Occipital lobe (tissue), 2 donors: ENCODE data around the gene MAPK13. TPM values are rescaled to one million over a fixed set of nuclear protein-coding genes. Genes with fewer than 3 reads are reported as not detected.
"Not testable (repeated sequence)": the region's sequence is repeated elsewhere in the genome, so short reads cannot be mapped to it uniquely, and the experiment has no call there.

Source experiments
- DNase-seq: peaks from one replicate; lab custom pipeline; 2025; lab: John Stamatoyannopoulos, UW
- total RNA-seq: library from RNA; depleted of rRNA; stranded (reverse); fragments of >200 nt; gene quantifications from one replicate; pipeline ENCODE4 v1.2.3, GENCODE V29; 2014

Gene MAPK13
- total RNA-seq, 1 donor from 2014 or later, result 3.0 TPM

DNA sequence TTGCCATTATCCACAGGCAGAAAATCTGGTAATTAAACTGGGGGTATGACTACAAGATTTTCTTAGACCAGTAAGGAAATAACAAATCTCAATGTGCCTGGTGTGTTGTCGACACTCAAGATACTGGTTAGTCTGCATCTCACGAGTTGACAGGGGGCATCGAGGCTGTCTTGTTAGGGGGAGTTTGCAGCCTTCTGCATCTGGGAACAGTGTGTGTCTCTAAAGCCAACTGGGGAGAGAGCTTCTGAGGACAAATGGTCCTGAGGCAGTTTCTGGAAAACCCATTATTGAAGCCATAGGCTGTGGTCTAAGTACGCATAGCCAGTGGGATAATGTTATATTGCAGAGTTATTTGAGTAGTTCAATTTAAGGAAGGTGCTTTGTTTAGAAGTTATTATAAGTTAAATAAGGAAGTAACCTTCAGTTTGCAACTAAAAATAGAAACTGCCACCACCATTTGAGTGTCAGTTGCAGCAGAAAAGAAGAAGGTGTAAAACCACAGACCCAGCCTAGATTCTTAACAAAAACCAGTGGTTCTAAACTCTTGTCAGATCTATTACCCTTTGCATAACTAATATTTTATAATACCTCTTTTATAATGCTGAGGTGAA is 15.4 kb upstream of the MAPK13 start:
- DNase-seq, result no peak

GRCh38 chr6:36115412-36115811 is 14.9 kb upstream of the MAPK13 start:
- no peak for DNase-seq

DNA sequence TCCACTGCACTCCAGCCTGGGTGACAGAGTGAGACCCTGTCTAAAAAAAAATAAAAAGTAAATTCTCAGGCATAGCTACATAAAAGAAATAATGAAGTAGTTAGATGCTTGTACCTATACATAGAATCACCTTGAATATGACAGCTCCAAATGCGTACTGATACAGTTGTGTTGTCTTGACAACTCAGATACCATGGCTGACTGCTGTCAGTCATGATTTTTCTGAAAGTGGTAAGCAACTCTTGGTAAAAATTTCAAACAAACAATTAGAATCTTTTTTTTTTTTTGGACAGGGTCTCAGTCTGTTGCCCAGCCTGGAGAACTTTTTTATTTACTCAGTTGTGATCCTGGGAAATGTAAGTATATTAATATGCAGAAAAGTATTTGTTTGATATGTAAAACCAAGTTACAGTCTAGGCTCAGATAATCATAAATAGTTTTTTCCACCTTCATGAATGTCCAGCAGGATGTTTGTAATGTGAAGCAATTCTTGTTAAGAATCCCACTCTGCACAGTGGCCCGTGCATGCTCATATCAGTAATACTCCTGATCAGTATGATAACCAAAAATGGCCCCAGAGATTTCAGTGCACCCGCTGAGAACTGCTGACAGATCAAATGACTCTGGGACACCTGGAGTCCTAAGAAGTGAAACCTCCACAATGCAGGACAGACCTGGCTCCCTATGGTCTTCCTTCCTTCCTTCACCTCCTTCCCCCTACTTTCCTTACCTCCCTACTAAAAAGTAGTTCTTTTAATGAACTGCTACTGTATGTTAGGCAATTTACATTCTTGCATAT is 14.0 kb upstream of the MAPK13 start:
- DNase-seq, result no peak

DNA sequence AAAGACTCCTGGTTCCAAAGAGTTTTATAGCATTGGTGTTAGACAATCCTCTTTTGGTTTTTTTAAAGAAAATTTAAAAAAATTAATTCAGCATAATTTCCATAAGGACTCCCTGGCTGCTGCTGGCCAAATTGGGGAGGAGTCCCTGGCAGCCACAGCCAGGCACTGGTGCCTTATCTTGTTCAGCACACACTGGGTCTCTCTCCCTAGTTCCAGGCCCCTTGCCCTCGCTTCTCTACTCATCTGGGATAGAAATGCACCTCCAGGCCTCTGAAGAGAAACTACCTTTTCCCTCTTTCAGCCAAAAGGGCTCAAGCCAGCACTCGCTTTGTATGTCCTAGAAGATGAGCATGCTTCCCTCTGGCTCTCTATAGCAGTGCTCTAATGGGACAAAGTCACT is 13.4 kb upstream of the MAPK13 start:
- DNase-seq, result no peak

- no peak for DNase-seq
Observed at GRCh38 chr6:36117658-36118549, 12.4 kb upstream of the MAPK13 start.

DNA sequence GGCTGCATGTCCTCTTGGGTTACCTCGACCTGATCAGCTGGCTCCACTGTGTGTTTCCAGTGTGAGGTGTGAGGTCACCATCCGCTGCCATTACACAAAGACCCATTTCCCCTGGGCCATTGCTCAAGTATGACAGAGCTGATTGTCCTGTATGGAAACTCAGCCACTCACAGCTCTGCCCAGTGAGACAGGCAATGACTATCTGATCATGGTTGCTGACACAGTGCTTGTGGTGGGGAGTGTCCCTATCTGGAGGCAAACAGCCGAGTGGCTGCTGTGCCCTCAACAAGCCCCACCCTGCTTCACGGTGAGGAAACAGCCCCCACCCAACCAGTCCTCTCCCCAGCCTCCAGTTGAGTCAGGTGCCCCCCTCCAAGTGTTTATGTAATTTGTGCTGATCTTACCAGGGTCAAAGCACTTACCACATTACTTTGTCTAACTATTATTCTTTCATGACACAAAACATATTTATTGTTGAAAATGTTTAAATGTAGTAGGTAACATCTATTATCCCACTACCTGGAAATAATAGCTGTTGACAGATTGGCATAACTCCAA is 11.7 kb upstream of the MAPK13 start:
- DNase-seq, result no peak

- DNase-seq, result no peak
Observed at GRCh38 chr6:36119209-36119608, 11.1 kb upstream of the MAPK13 start.

GRCh38 chr6:36120018-36120417 is 10.3 kb upstream of the MAPK13 start:
- DNase-seq, result no peak

DNA sequence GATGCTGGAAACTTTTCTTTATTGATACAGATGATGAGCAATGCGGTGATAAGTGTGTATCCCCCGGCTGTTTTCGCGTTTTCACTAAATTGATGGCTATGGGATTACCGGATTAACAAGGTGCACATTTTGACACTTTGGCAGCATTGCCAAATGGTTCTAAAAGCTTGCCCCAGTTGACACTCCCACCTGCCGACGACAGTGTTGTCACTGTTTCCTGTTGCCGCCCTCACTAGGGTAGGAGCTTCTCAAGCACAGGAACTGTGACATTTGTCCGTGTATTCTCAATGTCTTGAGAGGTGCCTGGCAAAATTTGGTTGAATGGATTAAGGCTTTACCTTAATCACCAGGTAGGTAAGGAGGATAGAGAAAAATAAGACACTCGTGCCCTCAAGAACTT is 9.8 kb upstream of the MAPK13 start:
- no peak for DNase-seq

DNA sequence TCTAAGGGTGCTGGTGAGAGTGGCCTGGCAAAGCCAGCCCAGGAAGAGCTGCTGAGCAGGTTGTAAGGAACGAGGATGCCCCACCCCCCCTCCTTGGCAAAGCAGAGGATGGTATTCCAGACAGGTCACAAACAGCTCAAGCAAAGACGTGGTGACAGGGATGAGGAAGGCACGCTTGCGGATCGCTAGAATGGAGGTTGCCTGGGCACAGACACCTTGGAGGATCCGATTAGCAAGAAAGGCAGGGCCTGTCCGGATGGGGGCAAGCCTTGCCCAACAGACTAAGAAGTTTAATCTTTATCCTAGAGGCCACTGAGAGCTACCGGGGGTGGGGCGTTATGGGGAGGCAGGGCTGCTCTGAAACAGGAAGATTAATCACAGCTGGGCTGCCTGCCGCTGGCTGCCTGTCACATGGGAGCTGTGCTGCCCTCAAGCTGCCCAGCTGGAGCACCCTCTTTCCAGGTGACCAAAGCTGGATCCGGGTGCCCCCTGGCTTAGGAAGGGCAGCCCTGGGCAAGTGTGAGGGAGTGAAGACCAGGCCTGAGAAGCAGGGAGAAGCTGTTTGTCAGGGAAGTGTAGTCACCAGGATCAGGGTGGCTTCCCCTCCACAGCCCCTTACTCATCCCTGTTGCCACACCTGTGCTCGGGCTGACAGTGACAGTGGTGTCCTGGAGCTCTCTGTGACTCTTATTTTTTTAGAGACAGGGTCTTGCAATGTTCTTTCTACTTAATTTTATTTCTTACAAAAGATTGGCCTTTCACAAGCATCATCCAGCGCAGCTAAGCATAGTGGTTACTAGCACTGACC is 9.1 kb upstream of the MAPK13 start:
- DNase-seq, result no peak

GRCh38 chr6:36121787-36122494 is 8.4 kb upstream of the MAPK13 start:
- no peak for DNase-seq

- no peak for DNase-seq
Observed at GRCh38 chr6:36122495-36123269, 7.6 kb upstream of the MAPK13 start.

DNA sequence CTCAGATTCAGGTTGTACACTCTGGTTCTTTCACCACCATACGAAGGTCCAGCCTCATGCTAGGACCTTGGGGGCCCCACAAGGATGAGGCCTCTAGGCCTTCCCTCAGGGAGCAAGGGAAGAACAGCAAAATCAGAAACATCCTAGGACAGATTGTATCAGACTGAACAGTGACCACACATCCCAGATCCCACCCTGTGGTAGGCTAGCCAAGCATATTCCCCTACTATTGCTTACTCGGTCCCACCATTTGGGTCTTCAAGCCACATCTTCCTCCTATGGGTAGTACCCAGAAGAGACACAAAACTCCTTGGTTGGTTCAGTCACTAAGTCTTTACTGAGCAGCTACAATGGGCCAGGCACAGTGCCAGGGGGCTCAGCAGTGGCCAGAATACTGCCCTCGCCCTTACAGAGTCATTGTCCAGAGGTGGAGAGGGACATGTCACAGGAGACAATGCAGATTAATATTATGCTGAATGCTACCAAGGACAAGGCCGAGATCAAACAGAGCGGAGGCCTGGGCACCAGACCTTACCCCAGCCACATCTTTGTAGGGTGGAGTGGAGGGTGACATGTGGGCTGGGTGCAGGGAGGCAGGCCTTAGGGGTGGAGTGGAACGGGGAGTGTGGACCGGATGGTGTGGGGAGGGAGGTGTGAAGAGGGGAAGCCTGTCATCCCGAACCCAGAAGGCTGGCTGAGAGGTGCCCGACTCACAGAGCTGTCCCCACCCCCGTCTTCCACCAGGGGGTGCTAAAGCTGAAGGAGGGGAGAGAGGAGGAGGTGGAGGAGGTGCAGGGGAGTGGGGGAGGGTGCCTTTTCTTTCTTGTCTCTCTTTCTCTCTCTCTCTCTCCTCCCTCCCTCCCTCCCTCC is 6.8 kb upstream of the MAPK13 start:
- peak; percentile 56 for DNase-seq

DNA sequence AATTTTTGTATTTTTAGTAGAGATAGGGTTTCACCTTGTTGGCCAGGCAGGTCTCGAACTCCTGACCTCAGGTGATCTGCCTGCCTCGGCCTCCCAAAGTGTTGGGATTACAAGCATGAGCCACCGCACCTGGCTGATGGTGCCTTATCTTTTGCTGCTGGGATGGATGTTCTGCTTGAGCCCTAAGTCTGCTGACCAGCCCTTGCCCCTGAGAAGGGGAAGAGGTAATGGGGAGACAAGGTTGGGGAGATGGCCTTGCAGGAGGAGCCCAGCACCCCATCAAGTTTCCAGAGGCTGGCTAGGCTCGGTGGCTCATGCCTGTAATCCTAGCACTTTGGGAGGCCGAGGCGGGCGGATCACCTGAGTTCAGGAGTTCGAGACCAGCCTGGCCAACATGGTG is 6.0 kb upstream of the MAPK13 start:
- DNase-seq, result not testable (repeated sequence)

DNA sequence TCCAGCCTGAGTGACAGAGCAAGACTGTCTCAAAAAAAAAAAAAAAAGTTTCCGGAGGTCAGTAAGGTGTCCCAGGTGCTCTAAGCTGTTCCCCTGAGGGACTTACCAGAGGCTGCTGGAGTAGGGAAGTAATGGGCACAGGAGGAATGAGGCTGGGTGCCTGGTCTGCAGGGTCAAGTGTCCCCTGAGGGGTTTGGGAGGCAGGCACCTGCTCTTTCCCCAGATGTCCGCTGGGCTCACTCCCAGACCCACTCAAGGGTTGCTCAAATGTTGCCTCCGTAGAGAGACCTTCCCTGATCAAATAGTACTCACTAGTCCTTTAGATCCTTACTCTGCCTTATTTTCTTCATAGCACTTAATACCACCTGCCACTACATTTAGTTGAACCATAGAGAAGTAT is 5.4 kb upstream of the MAPK13 start:
- no peak for DNase-seq

DNA sequence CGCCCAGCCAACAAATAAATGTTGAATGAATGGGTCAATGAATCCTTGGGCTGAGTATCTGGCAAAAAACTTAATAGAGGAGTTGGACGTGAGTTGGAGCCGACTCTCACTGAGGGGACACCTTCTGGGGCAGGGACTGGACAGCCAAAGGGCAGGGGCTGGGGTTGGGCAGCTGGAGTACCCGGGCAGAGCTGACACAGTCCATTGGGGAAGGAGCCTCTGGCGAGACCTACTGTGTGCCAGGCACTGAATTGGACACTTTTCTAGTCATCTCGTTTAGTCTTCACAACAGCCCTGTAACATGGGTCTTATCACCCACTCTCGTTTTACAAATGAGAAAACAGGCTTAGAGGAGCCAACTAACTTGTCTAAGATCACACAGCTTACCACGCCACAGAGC is 4.7 kb upstream of the MAPK13 start:
- DNase-seq, result no peak

DNA sequence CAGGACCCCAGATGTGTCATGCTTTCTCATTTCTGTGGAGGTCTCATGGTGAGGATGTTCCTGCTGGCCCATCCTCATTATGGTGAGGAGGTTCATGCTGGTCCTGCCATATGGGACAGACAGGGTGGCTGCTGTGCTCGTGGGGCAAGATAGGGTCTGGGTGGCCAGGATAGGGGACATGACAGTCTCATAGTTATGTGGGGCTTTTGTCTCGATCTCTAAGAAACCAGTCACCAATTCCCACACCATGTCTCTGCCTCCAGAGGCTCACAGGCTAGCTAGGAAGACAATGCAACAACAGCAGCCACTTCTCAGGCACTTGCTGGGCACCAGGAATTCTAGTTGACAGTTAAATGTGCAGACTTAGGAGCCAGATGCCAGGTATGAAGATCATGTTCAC is 4.2 kb upstream of the MAPK13 start:
- DNase-seq, result no peak

GRCh38 chr6:36126553-36127458 is 3.5 kb upstream of the MAPK13 start:
- DNase-seq, result no peak
